PFSK-1 (cell line): ENCODE measurements around the gene NRXN3.

ENCODE experiments used
- FOXP2 ChIP-seq: optimal IDR thresholded peaks from 2 replicates; pipeline ENCODE3; 2011; ENCODE audit warnings: borderline replicate concordance, control low read depth, inconsistent platforms; ENCODE audit not compliant: insufficient read depth; ENCODE audit errors: extremely low read length, extremely low read depth
- POLR2AphosphoS5 ChIP-seq: IDR thresholded peaks from 2 replicates; pipeline ENCODE4 v1.6.1; 2012; ENCODE audit warnings: low read depth, mild to moderate bottlenecking, control low read depth, low read length, moderate library complexity
- REST ChIP-seq, 2 experiments: IDR thresholded peaks; 2 replicates each; pipeline versions ENCODE4 v1.6.1 to v1.8.0; 2011 to 2012; ENCODE audit warnings: low read depth in 2 of 2, low read length in 2 of 2, control low read depth in 1 of 2, inconsistent platforms in 1 of 2, mild to moderate bottlenecking in 1 of 2, moderate library complexity in 1 of 2; ENCODE audit not compliant: insufficient read depth in 1 of 2
- SIN3A ChIP-seq: IDR thresholded peaks from 2 replicates; pipeline ENCODE4 v1.6.1; 2012; ENCODE audit warnings: mild to moderate bottlenecking, low read length, moderate library complexity, borderline replicate concordance; ENCODE audit not compliant: insufficient read depth
- TAF1 ChIP-seq: IDR thresholded peaks from 2 replicates; pipeline ENCODE4 v1.6.1; 2012; ENCODE audit warnings: low read length, control low read depth, borderline replicate concordance; ENCODE audit not compliant: insufficient read depth

The NRXN3 gene

GRCh38 chr14:78178971-78179370 lies 8.8 kb downstream of the NRXN3 start:
- TF ChIP-seq SIN3A = no peak
- TF ChIP-seq TAF1 = no peak
- TF ChIP-seq POLR2AphosphoS5 = no peak
- no peak for TF ChIP-seq REST (IDR thresholded peaks at IDR 0.05; ENCODE audit: insufficient read depth in 1 of 2, low read depth in 2 of 2, low read length in 2 of 2)
- TF ChIP-seq FOXP2 = no peak

- TF ChIP-seq REST (IDR thresholded peaks at IDR 0.05; ENCODE audit: insufficient read depth in 1 of 2, low read depth in 2 of 2, low read length in 2 of 2) (no peak), SIN3A (no peak), FOXP2 (no peak), POLR2AphosphoS5 (no peak), TAF1 (no peak)
These were observed 11.1 kb downstream of the NRXN3 start for GRCh38 chr14:78181270-78181669.

- TF ChIP-seq TAF1 (no peak), SIN3A (no peak), POLR2AphosphoS5 (no peak), REST (IDR thresholded peaks at IDR 0.05; ENCODE audit: insufficient read depth in 1 of 2, low read depth in 2 of 2, low read length in 2 of 2) (no peak), FOXP2 (no peak)
These were observed 12.5 kb downstream of the NRXN3 start for GRCh38 chr14:78182722-78183121.

GRCh38 chr14:78184157-78184556 lies 14.0 kb downstream of the NRXN3 start:
- TF ChIP-seq POLR2AphosphoS5 (no peak), TAF1 (no peak), SIN3A (no peak), REST (IDR thresholded peaks at IDR 0.05; ENCODE audit: insufficient read depth in 1 of 2, low read depth in 2 of 2, low read length in 2 of 2) (no peak), FOXP2 (no peak)

GRCh38 chr14:78186277-78186676 lies 16.1 kb downstream of the NRXN3 start:
- TF ChIP-seq TAF1 = no peak
- no peak for TF ChIP-seq FOXP2
- TF ChIP-seq POLR2AphosphoS5 = no peak
- no peak for TF ChIP-seq SIN3A
- no peak for TF ChIP-seq REST (IDR thresholded peaks at IDR 0.05; ENCODE audit: insufficient read depth in 1 of 2, low read depth in 2 of 2, low read length in 2 of 2)
